Esophagus squamous epithelium (tissue), 4 donors: ENCODE results near the gene WDCP.

ENCODE experiments used
- POLR2A ChIP-seq, 4 donors: fragments of 450-650 bp; IDR thresholded peaks; one replicate each; pipeline ENCODE4 v1.6.1; 2017; ENCODE audit warnings: antibody characterized with exemption in 4 of 4, mild to moderate bottlenecking in 4 of 4, moderate library complexity in 3 of 4
- TF ChIP-seq, protein P1 (sequence below), 6 experiments: fragments of 450-650 bp in 4 of 6; fragments of 200-600 bp in 2 of 6; sonication (generic) in 2 of 6; IDR thresholded peaks; one replicate each; pipeline ENCODE4 v1.5.1; 2016 to 2019; ENCODE audit warnings: antibody characterized with exemption in 6 of 6, mild to moderate bottlenecking in 4 of 6, moderate library complexity in 4 of 6

DNA sequence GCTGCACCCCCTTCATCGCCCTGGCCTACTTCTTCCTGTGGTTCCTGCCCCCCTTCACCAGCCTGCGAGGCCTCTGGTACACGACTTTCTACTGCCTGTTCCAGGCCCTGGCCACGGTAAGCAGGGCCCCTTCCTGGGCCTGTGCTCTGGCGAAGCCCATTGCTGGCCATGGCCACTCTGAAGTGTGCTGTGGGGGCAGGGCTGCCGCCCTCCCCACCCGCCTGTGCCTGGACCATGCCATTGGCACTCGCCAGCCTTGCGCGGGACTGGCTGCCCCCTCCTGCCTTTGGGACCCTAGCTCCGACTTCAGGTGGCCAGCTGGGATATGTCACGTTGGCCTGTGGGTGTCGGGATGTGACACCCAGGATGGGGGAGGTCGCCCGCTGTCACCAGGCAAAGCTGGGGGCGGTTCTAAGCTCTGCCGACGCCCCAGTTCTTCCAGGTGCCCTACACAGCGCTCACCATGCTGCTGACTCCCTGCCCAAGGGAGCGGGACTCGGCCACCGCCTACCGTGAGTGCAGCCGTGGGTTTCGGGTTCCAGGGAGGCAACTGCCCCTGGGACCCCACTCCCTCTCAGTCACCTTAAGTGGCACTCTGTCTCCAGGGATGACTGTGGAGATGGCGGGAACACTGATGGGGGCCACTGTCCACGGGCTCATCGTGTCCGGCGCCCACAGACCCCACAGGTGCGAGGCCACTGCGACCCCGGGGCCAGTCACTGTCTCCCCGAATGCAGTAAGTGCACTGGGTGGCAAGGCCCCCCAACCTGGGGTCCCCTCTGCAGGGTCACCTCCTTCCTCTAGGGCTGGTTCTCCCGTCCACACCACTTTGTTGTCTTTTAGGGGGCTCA lies 30.1 kb downstream of the WDCP start:
- TF ChIP-seq POLR2A (IDR thresholded peaks at IDR 0.05), result no peak
- TF ChIP-seq, protein P1, sequence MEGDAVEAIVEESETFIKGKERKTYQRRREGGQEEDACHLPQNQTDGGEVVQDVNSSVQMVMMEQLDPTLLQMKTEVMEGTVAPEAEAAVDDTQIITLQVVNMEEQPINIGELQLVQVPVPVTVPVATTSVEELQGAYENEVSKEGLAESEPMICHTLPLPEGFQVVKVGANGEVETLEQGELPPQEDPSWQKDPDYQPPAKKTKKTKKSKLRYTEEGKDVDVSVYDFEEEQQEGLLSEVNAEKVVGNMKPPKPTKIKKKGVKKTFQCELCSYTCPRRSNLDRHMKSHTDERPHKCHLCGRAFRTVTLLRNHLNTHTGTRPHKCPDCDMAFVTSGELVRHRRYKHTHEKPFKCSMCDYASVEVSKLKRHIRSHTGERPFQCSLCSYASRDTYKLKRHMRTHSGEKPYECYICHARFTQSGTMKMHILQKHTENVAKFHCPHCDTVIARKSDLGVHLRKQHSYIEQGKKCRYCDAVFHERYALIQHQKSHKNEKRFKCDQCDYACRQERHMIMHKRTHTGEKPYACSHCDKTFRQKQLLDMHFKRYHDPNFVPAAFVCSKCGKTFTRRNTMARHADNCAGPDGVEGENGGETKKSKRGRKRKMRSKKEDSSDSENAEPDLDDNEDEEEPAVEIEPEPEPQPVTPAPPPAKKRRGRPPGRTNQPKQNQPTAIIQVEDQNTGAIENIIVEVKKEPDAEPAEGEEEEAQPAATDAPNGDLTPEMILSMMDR (IDR thresholded peaks at IDR 0.05), result no peak
